ENCODE results near the gene ERCC3. TPM values are rescaled to one million over a fixed set of nuclear protein-coding genes. Genes with fewer than 3 reads are reported as not detected.

The ERCC3 gene
- total and polyA plus RNA-seq, 2 donors, result 31.2 to 36.9 TPM

DNA sequence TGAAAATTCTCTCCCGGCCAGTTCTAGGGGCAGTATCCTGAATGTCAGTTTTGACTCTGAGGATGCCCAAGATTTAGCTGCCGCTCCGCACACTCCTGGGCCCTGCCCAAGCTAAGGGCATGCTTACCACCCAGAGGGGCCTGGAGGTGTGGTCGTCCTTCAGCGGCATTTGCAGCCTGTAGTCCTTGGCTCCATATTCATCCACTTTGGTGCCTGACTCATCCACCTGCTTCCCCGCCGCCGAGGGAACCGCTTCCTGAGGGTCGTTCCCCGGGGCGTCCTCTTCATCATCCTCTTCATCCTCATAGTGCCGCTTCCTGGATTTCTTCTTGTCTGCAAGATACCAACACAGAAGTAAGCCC lies 577 bp downstream of the ERCC3 start:
- H3K4me3 ChIP-seq (ENCODE audit: low read length in 2 of 2), result peak overlapping the region; percentile 81 to 89
- H3K27ac ChIP-seq (ENCODE audit: low read depth in 1 of 2, low read length in 1 of 2), result peak overlapping the region in 1 of 2 donors; percentile 77
- WGBS, result 26% methylated on average over 13 of the region's 13 CpGs
- H3K9me3 ChIP-seq (ENCODE audit: control insufficient read depth in 2 of 2, insufficient read depth in 1 of 2, low read length in 1 of 2), result no peaks in the 10 kb centered on the region
- no peaks in the 10 kb centered on the region for H3K27me3 ChIP-seq (ENCODE audit: control insufficient read depth in 2 of 2, insufficient read depth in 1 of 2, low read length in 1 of 2)
- H3K4me1 ChIP-seq (ENCODE audit: control insufficient read depth in 2 of 2, insufficient read depth in 2 of 2, low read length in 2 of 2), result peaks cover 9 to 10% of the 10 kb centered on the region in 2 donors
- H3K36me3 ChIP-seq (ENCODE audit: control insufficient read depth in 2 of 2, insufficient read depth in 2 of 2, low read length in 1 of 2), result peaks cover 40 to 42% of the 10 kb centered on the region in 2 donors
- DNase-seq (ENCODE audit: low read depth in 6 of 9, low spot score in 9 of 9), result peak in 1 of 9 donors; percentile 1

GRCh38 chr2:127288274-127288673 lies 5.7 kb downstream of the ERCC3 start:
- H3K4me1 ChIP-seq (ENCODE audit: control insufficient read depth in 2 of 2, insufficient read depth in 2 of 2, low read length in 2 of 2), result peaks cover 3 to 7% of the 10 kb centered on the region in 2 donors
- 98% methylated on average over 3 of the region's 3 CpGs for WGBS
- H3K9me3 ChIP-seq (ENCODE audit: control insufficient read depth in 2 of 2, insufficient read depth in 1 of 2, low read length in 1 of 2), result peaks cover 0 to 3% of the 10 kb centered on the region in 2 donors
- peaks cover 88 to 91% of the 10 kb centered on the region in 2 donors for H3K36me3 ChIP-seq (ENCODE audit: control insufficient read depth in 2 of 2, insufficient read depth in 2 of 2, low read length in 1 of 2)
- no peak for DNase-seq (ENCODE audit: low read depth in 6 of 9, low spot score in 9 of 9)
- no peak overlapping the region for H3K4me3 ChIP-seq (ENCODE audit: low read length in 2 of 2)
- H3K27me3 ChIP-seq (ENCODE audit: control insufficient read depth in 2 of 2, insufficient read depth in 1 of 2, low read length in 1 of 2), result no peaks in the 10 kb centered on the region
- H3K27ac ChIP-seq (ENCODE audit: low read depth in 1 of 2, low read length in 1 of 2), result no peak overlapping the region

- no peak overlapping the region for H3K4me3 ChIP-seq (ENCODE audit: low read length in 2 of 2)
- no peaks in the 10 kb centered on the region for H3K4me1 ChIP-seq (ENCODE audit: control insufficient read depth in 2 of 2, insufficient read depth in 2 of 2, low read length in 2 of 2)
- DNase-seq (ENCODE audit: low read depth in 6 of 9, low spot score in 9 of 9), result no peak
- 100% methylated on average over 2 of the region's 2 CpGs for WGBS
- H3K27me3 ChIP-seq (ENCODE audit: control insufficient read depth in 2 of 2, insufficient read depth in 1 of 2, low read length in 1 of 2), result no peaks in the 10 kb centered on the region
- H3K9me3 ChIP-seq (ENCODE audit: control insufficient read depth in 2 of 2, insufficient read depth in 1 of 2, low read length in 1 of 2), result peaks cover 0 to 3% of the 10 kb centered on the region in 2 donors
- no peak overlapping the region for H3K27ac ChIP-seq (ENCODE audit: low read depth in 1 of 2, low read length in 1 of 2)
- peaks cover 91 to 92% of the 10 kb centered on the region in 2 donors for H3K36me3 ChIP-seq (ENCODE audit: control insufficient read depth in 2 of 2, insufficient read depth in 2 of 2, low read length in 1 of 2)
Measured at GRCh38 chr2:127283275-127283674, 10.7 kb downstream of the ERCC3 start.

DNA sequence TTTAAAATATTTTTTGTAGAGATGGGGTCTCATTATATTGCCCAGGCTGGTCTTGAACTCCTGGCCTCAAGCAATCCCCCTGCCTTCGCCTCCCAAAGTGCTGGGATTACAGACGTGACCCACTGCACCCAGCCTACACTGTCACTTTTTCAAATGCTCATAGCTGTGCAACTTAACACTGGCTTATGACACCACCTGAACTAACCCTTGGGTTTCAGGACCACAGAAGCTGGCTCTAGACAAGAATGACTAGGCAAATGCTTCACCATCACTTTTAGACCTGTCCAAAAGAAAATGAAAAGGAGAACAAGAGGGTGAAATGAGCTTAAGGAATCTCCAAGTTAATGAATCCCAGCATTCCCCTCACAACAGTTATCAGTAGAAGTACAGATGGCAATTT lies 13.3 kb downstream of the ERCC3 start:
- H3K27ac ChIP-seq (ENCODE audit: low read depth in 1 of 2, low read length in 1 of 2), result no peak overlapping the region
- no peaks in the 10 kb centered on the region for H3K27me3 ChIP-seq (ENCODE audit: control insufficient read depth in 2 of 2, insufficient read depth in 1 of 2, low read length in 1 of 2)
- 98% methylated on average over 2 of the region's 2 CpGs for WGBS
- H3K36me3 ChIP-seq (ENCODE audit: control insufficient read depth in 2 of 2, insufficient read depth in 2 of 2, low read length in 1 of 2), result peaks cover 78 to 91% of the 10 kb centered on the region in 2 donors
- DNase-seq (ENCODE audit: low read depth in 6 of 9, low spot score in 9 of 9), result no peak
- peaks cover 0 to 3% of the 10 kb centered on the region in 2 donors for H3K9me3 ChIP-seq (ENCODE audit: control insufficient read depth in 2 of 2, insufficient read depth in 1 of 2, low read length in 1 of 2)
- H3K4me3 ChIP-seq (ENCODE audit: low read length in 2 of 2), result no peak overlapping the region
- no peaks in the 10 kb centered on the region for H3K4me1 ChIP-seq (ENCODE audit: control insufficient read depth in 2 of 2, insufficient read depth in 2 of 2, low read length in 2 of 2)

DNA sequence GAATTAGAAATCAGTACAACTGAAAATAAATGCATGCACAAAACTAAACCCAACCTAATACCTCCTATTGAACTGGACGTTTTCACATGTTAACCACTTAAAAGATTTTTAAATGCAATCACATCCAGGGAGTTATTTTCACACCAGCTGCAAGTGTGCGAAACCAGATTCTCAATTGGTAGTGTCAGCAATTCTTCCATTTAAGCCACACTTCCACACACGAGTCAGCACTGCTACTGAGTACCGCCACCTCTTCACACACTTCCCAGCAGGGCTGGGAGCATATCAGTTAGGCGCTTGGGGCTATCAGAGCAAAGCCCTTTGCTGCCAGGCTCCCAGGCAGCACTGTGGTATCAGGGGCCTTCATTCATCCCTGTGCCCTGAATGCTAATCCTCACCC lies 14.2 kb downstream of the ERCC3 start:
- peaks cover 0 to 3% of the 10 kb centered on the region in 2 donors for H3K9me3 ChIP-seq (ENCODE audit: control insufficient read depth in 2 of 2, insufficient read depth in 1 of 2, low read length in 1 of 2)
- peaks cover 80 to 92% of the 10 kb centered on the region in 2 donors for H3K36me3 ChIP-seq (ENCODE audit: control insufficient read depth in 2 of 2, insufficient read depth in 2 of 2, low read length in 1 of 2)
- no peak overlapping the region for H3K27ac ChIP-seq (ENCODE audit: low read depth in 1 of 2, low read length in 1 of 2)
- H3K27me3 ChIP-seq (ENCODE audit: control insufficient read depth in 2 of 2, insufficient read depth in 1 of 2, low read length in 1 of 2), result no peaks in the 10 kb centered on the region
- 98% methylated on average over 5 of the region's 5 CpGs for WGBS
- no peak overlapping the region for H3K4me3 ChIP-seq (ENCODE audit: low read length in 2 of 2)
- no peaks in the 10 kb centered on the region for H3K4me1 ChIP-seq (ENCODE audit: control insufficient read depth in 2 of 2, insufficient read depth in 2 of 2, low read length in 2 of 2)
- DNase-seq (ENCODE audit: low read depth in 6 of 9, low spot score in 9 of 9), result no peak

DNA sequence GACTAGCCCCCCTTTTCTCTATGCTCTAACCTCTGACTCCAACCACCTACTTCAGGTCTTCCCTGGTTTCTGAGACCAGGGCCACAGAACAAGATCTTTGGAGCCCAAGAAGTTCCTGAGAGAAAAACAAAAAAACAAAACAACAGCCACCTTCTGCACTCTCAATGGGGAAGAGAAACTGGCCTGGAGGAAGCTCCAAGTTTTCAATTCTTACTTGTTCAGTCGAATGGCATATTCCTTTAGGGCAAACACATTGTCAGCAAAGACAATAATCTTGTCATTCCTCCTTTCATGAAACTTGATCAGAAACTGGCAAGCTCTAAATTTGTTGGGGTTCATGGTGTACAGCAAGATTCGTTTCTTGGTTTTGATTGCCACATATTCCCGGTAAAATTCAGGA lies 15.0 kb downstream of the ERCC3 start:
- WGBS, result 96% methylated on average over 3 of the region's 3 CpGs
- no peaks in the 10 kb centered on the region for H3K4me1 ChIP-seq (ENCODE audit: control insufficient read depth in 2 of 2, insufficient read depth in 2 of 2, low read length in 2 of 2)
- H3K36me3 ChIP-seq (ENCODE audit: control insufficient read depth in 2 of 2, insufficient read depth in 2 of 2, low read length in 1 of 2), result peaks cover 78 to 90% of the 10 kb centered on the region in 2 donors
- H3K27ac ChIP-seq (ENCODE audit: low read depth in 1 of 2, low read length in 1 of 2), result no peak overlapping the region
- no peaks in the 10 kb centered on the region for H3K9me3 ChIP-seq (ENCODE audit: control insufficient read depth in 2 of 2, insufficient read depth in 1 of 2, low read length in 1 of 2)
- DNase-seq (ENCODE audit: low read depth in 6 of 9, low spot score in 9 of 9), result no peak
- no peak overlapping the region for H3K4me3 ChIP-seq (ENCODE audit: low read length in 2 of 2)
- H3K27me3 ChIP-seq (ENCODE audit: control insufficient read depth in 2 of 2, insufficient read depth in 1 of 2, low read length in 1 of 2), result no peaks in the 10 kb centered on the region

GRCh38 chr2:127277028-127277427 lies 16.9 kb downstream of the ERCC3 start:
- H3K36me3 ChIP-seq (ENCODE audit: control insufficient read depth in 2 of 2, insufficient read depth in 2 of 2, low read length in 1 of 2), result peaks cover 73 to 87% of the 10 kb centered on the region in 2 donors
- H3K4me3 ChIP-seq (ENCODE audit: low read length in 2 of 2), result no peak overlapping the region
- WGBS, result 95% methylated on average over 2 of the region's 2 CpGs
- no peak overlapping the region for H3K27ac ChIP-seq (ENCODE audit: low read depth in 1 of 2, low read length in 1 of 2)
- H3K4me1 ChIP-seq (ENCODE audit: control insufficient read depth in 2 of 2, insufficient read depth in 2 of 2, low read length in 2 of 2), result no peaks in the 10 kb centered on the region
- H3K9me3 ChIP-seq (ENCODE audit: control insufficient read depth in 2 of 2, insufficient read depth in 1 of 2, low read length in 1 of 2), result no peaks in the 10 kb centered on the region
- no peak for DNase-seq (ENCODE audit: low read depth in 6 of 9, low spot score in 9 of 9)
- H3K27me3 ChIP-seq (ENCODE audit: control insufficient read depth in 2 of 2, insufficient read depth in 1 of 2, low read length in 1 of 2), result no peaks in the 10 kb centered on the region

GRCh38 chr2:127275789-127276188 lies 18.2 kb downstream of the ERCC3 start:
- no peaks in the 10 kb centered on the region for H3K9me3 ChIP-seq (ENCODE audit: control insufficient read depth in 2 of 2, insufficient read depth in 1 of 2, low read length in 1 of 2)
- WGBS, result 99% methylated on average over 9 of the region's 9 CpGs
- H3K36me3 ChIP-seq (ENCODE audit: control insufficient read depth in 2 of 2, insufficient read depth in 2 of 2, low read length in 1 of 2), result peaks cover 78 to 91% of the 10 kb centered on the region in 2 donors
- H3K27me3 ChIP-seq (ENCODE audit: control insufficient read depth in 2 of 2, insufficient read depth in 1 of 2, low read length in 1 of 2), result no peaks in the 10 kb centered on the region
- H3K4me1 ChIP-seq (ENCODE audit: control insufficient read depth in 2 of 2, insufficient read depth in 2 of 2, low read length in 2 of 2), result no peaks in the 10 kb centered on the region
- H3K27ac ChIP-seq (ENCODE audit: low read depth in 1 of 2, low read length in 1 of 2), result no peak overlapping the region
- DNase-seq (ENCODE audit: low read depth in 6 of 9, low spot score in 9 of 9), result no peak
- H3K4me3 ChIP-seq (ENCODE audit: low read length in 2 of 2), result no peak overlapping the region

DNA sequence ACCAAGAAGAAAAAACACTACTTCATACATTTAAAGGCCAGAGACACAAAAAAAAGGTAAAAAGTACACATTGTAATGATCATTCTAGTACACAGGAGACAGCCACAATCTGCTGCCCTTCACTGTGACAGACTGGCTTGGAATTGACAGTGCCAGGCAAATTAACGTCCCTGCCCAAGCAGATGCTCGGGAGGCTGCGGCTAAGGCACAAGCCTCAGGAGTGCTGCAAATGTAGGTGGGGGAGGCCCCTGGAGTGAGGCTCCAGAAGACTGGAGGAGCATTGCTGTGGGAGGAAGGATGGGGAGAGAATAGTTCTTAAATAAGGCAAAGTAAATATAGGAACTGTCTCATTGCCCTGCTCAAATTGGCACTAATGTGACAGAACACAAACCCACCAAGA lies 18.6 kb downstream of the ERCC3 start:
- Histone ChIP-seq H3K27ac (ENCODE audit: low read depth in 1 of 2, low read length in 1 of 2) (no peak overlapping the region), H3K4me3 (ENCODE audit: low read length in 2 of 2) (no peak overlapping the region), H3K27me3 (ENCODE audit: control insufficient read depth in 2 of 2, insufficient read depth in 1 of 2, low read length in 1 of 2) (no peaks in the 10 kb centered on the region), H3K9me3 (ENCODE audit: control insufficient read depth in 2 of 2, insufficient read depth in 1 of 2, low read length in 1 of 2) (no peaks in the 10 kb centered on the region), H3K4me1 (ENCODE audit: control insufficient read depth in 2 of 2, insufficient read depth in 2 of 2, low read length in 2 of 2) (no peaks in the 10 kb centered on the region), H3K36me3 (ENCODE audit: control insufficient read depth in 2 of 2, insufficient read depth in 2 of 2, low read length in 1 of 2) (peaks cover 78 to 91% of the 10 kb centered on the region in 2 donors)
- over 99% methylated on average over 3 of the region's 3 CpGs for WGBS
- DNase-seq (ENCODE audit: low read depth in 6 of 9, low spot score in 9 of 9), result no peak

DNA sequence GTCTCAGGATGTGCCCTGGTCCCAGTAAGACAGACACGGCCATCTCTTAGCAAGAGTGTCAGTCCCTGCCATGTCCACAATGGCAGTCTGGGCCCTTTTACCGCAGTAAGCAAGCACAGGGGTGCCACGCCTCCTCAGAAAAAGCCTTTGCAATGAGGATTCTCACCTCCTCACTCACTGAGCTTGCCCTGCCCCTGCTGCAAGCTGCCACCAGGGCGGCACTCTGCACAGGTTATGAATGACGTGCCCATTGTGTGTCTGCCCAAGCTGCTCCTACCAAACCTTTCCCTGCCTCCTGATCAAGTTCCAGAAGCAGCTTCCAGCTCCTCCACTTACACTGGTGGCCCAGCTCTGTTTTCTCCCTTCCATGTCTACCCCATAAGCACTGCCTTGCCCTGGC lies 23.3 kb downstream of the ERCC3 start:
- 99% methylated on average over 5 of the region's 5 CpGs for WGBS
- Histone ChIP-seq H3K4me3 (ENCODE audit: low read length in 2 of 2) (no peak overlapping the region), H3K4me1 (ENCODE audit: control insufficient read depth in 2 of 2, insufficient read depth in 2 of 2, low read length in 2 of 2) (no peaks in the 10 kb centered on the region), H3K27ac (ENCODE audit: low read depth in 1 of 2, low read length in 1 of 2) (no peak overlapping the region), H3K36me3 (ENCODE audit: control insufficient read depth in 2 of 2, insufficient read depth in 2 of 2, low read length in 1 of 2) (peaks cover 75 to 81% of the 10 kb centered on the region in 2 donors), H3K27me3 (ENCODE audit: control insufficient read depth in 2 of 2, insufficient read depth in 1 of 2, low read length in 1 of 2) (no peaks in the 10 kb centered on the region), H3K9me3 (ENCODE audit: control insufficient read depth in 2 of 2, insufficient read depth in 1 of 2, low read length in 1 of 2) (peaks cover 0 to 3% of the 10 kb centered on the region in 2 donors)
- DNase-seq (ENCODE audit: low read depth in 6 of 9, low spot score in 9 of 9), result no peak

Measured in thymus (tissue), 11 donors.